Keratinocyte (primary cell): ENCODE measurements around the gene ERLEC1. TPM values are rescaled to one million over a fixed set of nuclear protein-coding genes. Genes with fewer than 3 reads are reported as not detected.
A peak's percentile ranks its signal among the peaks of the same experiment; 100 is the strongest.

ENCODE experiments used
- DNase-seq: peaks from one replicate; pipeline ENCODE4 v3.0.0-alpha.2; 2011; ENCODE audit warnings: low read depth, missing footprints, low spot score
- FAIRE-seq: peaks from 2 replicates; lab custom pipeline; 2011; peaks lifted over from hg19 to GRCh38; lab: Jason Lieb, UNC
- H2AFZ ChIP-seq: 2 replicates; pipeline ENCODE4 v1.6.0; 2012; ENCODE audit warnings: low read length, control low read depth, inconsistent platforms; ENCODE audit not compliant: control insufficient read depth
- H3K27ac ChIP-seq: 2 replicates; pipeline ENCODE4 v1.5.1; 2011; ENCODE audit warnings: low read length; ENCODE audit not compliant: control insufficient read depth, insufficient read depth
- H3K27me3 ChIP-seq: 3 replicates; pipeline ENCODE4 v1.6.0; 2011; ENCODE audit warnings: low read length; ENCODE audit not compliant: control insufficient read depth, insufficient read depth; ENCODE audit errors: extremely low read depth
- H3K36me3 ChIP-seq, 2 experiments: 2 replicates in 1 of 2; 3 replicates in 1 of 2; pipeline ENCODE4 v1.5.1; 2011; ENCODE audit warnings: low read length in 2 of 2, mild to moderate bottlenecking in 1 of 2; ENCODE audit not compliant: control insufficient read depth in 2 of 2, insufficient read depth in 2 of 2; ENCODE audit errors: extremely low read depth in 1 of 2
- H3K4me1 ChIP-seq: 3 replicates; pipeline ENCODE4 v1.5.1; 2011; ENCODE audit warnings: low read length; ENCODE audit not compliant: control insufficient read depth, insufficient read depth; ENCODE audit errors: extremely low read depth
- H3K4me2 ChIP-seq: 3 replicates; pipeline ENCODE4 v1.6.0; 2011; ENCODE audit warnings: low read depth, low read length; ENCODE audit not compliant: control insufficient read depth, insufficient read depth; ENCODE audit errors: extremely low read depth
- H3K4me3 ChIP-seq, 3 experiments: fragments of 200-600 bp in 1 of 3; sonication (generic) in 1 of 3; 2 replicates in 2 of 3; 3 replicates in 1 of 3; pipeline ENCODE4 v1.5.1; 2011 to 2016; ENCODE audit warnings: low read length in 3 of 3, mild to moderate bottlenecking in 3 of 3, control low read depth in 2 of 3, inconsistent platforms in 1 of 3, low read depth in 1 of 3, mixed read lengths in 1 of 3, mixed run types in 1 of 3, moderate library complexity in 1 of 3; ENCODE audit not compliant: control insufficient read depth in 2 of 3, insufficient read depth in 2 of 3; ENCODE audit errors: extremely low read depth in 1 of 3
- H3K79me2 ChIP-seq: 2 replicates; pipeline ENCODE4 v1.6.0; 2012; ENCODE audit warnings: low read length; ENCODE audit not compliant: control insufficient read depth, insufficient read depth
- H3K9ac ChIP-seq: 3 replicates; pipeline ENCODE4 v1.6.0; 2011; ENCODE audit warnings: low read length; ENCODE audit not compliant: control insufficient read depth, insufficient read depth; ENCODE audit errors: extremely low read depth
- H3K9me1 ChIP-seq: 3 replicates; pipeline ENCODE4 v1.6.0; 2011; ENCODE audit warnings: low read length; ENCODE audit not compliant: control insufficient read depth, insufficient read depth; ENCODE audit errors: extremely low read depth
- H3K9me3 ChIP-seq: 2 replicates; pipeline ENCODE4 v1.5.1; 2012; ENCODE audit warnings: low read depth, low read length; ENCODE audit not compliant: control insufficient read depth
- H4K20me1 ChIP-seq: 3 replicates; pipeline ENCODE4 v1.6.0; 2011; ENCODE audit warnings: low read length; ENCODE audit not compliant: control insufficient read depth, insufficient read depth; ENCODE audit errors: extremely low read depth
- CTCF ChIP-seq, 3 experiments: IDR thresholded peaks in 1 of 3; conservative IDR thresholded peaks in 1 of 3; optimal IDR thresholded peaks in 1 of 3; 2 replicates in 2 of 3; 3 replicates in 1 of 3; pipeline versions ENCODE3 to v1.5.1; 2011; ENCODE audit warnings: low read length in 3 of 3, mild to moderate bottlenecking in 3 of 3, moderate library complexity in 2 of 3, control low read depth in 1 of 3, inconsistent platforms in 1 of 3; ENCODE audit not compliant: insufficient read depth in 2 of 3; ENCODE audit errors: extremely low read depth in 1 of 3
- EZH2 ChIP-seq: IDR thresholded peaks from one replicate; pipeline ENCODE4 v1.6.1; 2012; ENCODE audit warnings: inconsistent platforms, mild to moderate bottlenecking, low read length, moderate library complexity
- dilution Hi-C: fragments of 300-500 bp; cut with MboI; formaldehyde crosslinking; loops from one replicate; pipeline ENCODE4 v1.7.0; 2020; ENCODE audit warnings: low sequenced_read_pairs; ENCODE audit not compliant: extremely low pct_ligation_motif_present
- polyA plus RNA-seq, 5 experiments: library from polyadenylated mRNA; depleted of rRNA in 3 of 5; stranded (reverse) in 3 of 5; stranded (forward) in 1 of 5; unstranded in 1 of 5; fragments of >200 nt; gene quantifications; 1 replicate in 1 of 5; 2 replicates in 3 of 5; 3 replicates in 1 of 5; pipeline versions ENCODE4 v1.2.1 to v1.2.3, GENCODE V29; 2011 to 2012; ENCODE audit warnings: missing spikeins in 2 of 5, low read depth in 1 of 5, low replicate concordance in 1 of 5

ERLEC1 gene
- polyA plus RNA-seq, 1 donor (not counting 4 experiments of a cell fraction or from before 2014, with no cell fraction given), result 35.6 TPM

GRCh38 chr2:53863538-53864227 is 76.8 kb downstream of the ERLEC1 start:
- no peaks in the 10 kb centered on the region for H4K20me1 ChIP-seq
- peaks cover 12% of the 10 kb centered on the region for H3K4me1 ChIP-seq
- dilution Hi-C loops, result no loop called here
- no peak overlapping the region for H3K9ac ChIP-seq
- H3K9me1 ChIP-seq, result no peaks in the 10 kb centered on the region
- peaks cover 8 to 26% of the 10 kb centered on the region in 2 experiments for H3K36me3 ChIP-seq
- no peak for TF ChIP-seq EZH2
- TF ChIP-seq CTCF (optimal IDR thresholded peaks at IDR 0.05 in 1 of 3, IDR thresholded peaks at IDR 0.05 in 1 of 3, conservative IDR thresholded peaks at IDR 0.05 in 1 of 3; ENCODE audit: extremely low read depth in 1 of 3, insufficient read depth in 2 of 3, low read length in 3 of 3), result no peak
- H3K4me2 ChIP-seq, result no peak overlapping the region
- H3K4me3 ChIP-seq, result no peak overlapping the region
- H2AFZ ChIP-seq, result no peak overlapping the region
- no peaks in the 10 kb centered on the region for H3K79me2 ChIP-seq
- H3K9me3 ChIP-seq, result no peaks in the 10 kb centered on the region
- FAIRE-seq, result no peak
- H3K27ac ChIP-seq, result no peak overlapping the region
- no peak for DNase-seq
- no peaks in the 10 kb centered on the region for H3K27me3 ChIP-seq

GRCh38 chr2:53865264-53865663 is 78.4 kb downstream of the ERLEC1 start:
- dilution Hi-C loops, result no loop called here
- peaks cover 12% of the 10 kb centered on the region for H3K4me1 ChIP-seq
- FAIRE-seq, result no peak

More at GRCh38 chr2:53865264-53865663, 78.4 kb downstream of the ERLEC1 start:
- H3K27me3 ChIP-seq, result no peaks in the 10 kb centered on the region
- peaks cover 10 to 32% of the 10 kb centered on the region in 2 experiments for H3K36me3 ChIP-seq
- no peaks in the 10 kb centered on the region for H3K9me1 ChIP-seq
- TF ChIP-seq CTCF (optimal IDR thresholded peaks at IDR 0.05 in 1 of 3, IDR thresholded peaks at IDR 0.05 in 1 of 3, conservative IDR thresholded peaks at IDR 0.05 in 1 of 3; ENCODE audit: extremely low read depth in 1 of 3, insufficient read depth in 2 of 3, low read length in 3 of 3) (no peak), EZH2 (no peak)
- no peak overlapping the region for H3K9ac ChIP-seq
- H3K27ac ChIP-seq, result peak overlapping the region; percentile 18
- no peaks in the 10 kb centered on the region for H4K20me1 ChIP-seq
- no peaks in the 10 kb centered on the region for H3K9me3 ChIP-seq
- H3K79me2 ChIP-seq, result no peaks in the 10 kb centered on the region
- no peak overlapping the region for H3K4me2 ChIP-seq
- peak; percentile 1 for DNase-seq
- no peak overlapping the region for H3K4me3 ChIP-seq
- no peak overlapping the region for H2AFZ ChIP-seq
